ENCODE data around the gene TCF12.

GRCh38 chr15:56953790-56954189 is 35.3 kb downstream of the TCF12 start:
- no peak for TF ChIP-seq CTCF (conservative IDR thresholded peaks at IDR 0.05; ENCODE audit: low read length)
- no peak for TF ChIP-seq EZH2phosphoT487 (IDR thresholded peaks at IDR 0.05; ENCODE audit: borderline replicate concordance)
